ENCODE results near the gene PIERCE2.

The PIERCE2 gene, protein sequence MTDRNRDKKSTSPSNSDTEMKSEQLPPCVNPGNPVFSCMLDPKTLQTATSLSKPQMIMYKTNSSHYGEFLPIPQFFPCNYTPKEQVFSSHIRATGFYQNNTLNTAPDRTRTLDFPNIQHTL

DNA sequence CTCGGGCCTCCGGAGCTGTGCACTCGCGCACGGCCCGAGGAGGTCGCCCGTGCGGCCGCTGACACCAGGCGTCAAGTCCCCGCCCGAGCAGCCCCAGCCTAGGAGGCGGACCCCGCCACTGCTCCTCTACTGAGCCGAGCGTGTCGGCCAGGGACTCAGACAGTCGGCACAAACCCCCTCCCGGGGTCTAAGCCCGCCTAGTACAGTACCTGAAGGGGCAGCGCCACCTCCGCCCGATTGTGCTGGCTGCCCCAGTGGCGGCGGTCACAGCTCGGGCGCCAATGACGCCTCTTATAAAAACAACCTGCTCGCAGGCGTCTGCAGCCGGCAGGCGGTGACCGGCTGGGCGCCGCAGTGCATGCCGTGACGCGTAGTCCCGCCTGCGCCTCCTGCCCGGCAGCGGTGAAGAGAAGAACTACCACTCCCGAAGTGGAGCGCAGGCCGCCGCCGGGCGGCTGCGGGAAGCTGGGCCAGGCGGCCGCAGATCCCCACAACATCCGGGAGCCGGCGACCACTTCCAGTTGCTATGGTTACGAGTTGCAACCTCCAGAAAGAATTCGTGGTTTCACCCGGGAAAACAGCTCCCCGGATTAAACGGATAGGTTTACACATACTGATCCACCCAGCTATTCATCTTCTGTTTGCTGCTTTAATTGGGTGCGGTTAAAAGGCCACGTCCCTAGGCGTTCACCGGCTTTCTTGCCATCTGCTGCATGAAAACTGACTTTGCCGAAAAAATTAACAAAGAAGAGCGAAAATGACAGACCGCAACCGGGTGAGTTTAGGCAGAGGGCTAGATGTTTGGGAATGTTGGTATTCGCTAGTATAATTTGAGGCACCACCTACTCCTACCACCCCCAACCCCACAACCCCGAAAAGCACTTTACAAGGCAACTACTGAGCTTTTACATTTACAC, at the start of gene PIERCE2, which contains the start of gene CCPG1:
Gene PIERCE2 (plus strand): TSS at position 484 of the 917 bp plus-strand sequence. CDS start 274 bp downstream, at position 758.
Gene CCPG1 (minus strand): TSS at position 348 of the 917 bp plus-strand sequence. CDS start 18,935 bp downstream, outside the sequence.
- ChIA-PET POLR2A (ENCODE audit: low non-redundant PET) (interaction anchor here (0.5 kb wide), 2 partner anchors 46 to 78 kb away, joined by 3 to 6 read pairs; no protein-coding TSS in a partner anchor), CTCF (interaction anchor here (0.5 to 1.9 kb wide), 14 partner anchors 9 to 779 kb away, joined by 3 to 8 read pairs (median 3); no protein-coding TSS in a partner anchor)
- DNase-seq (ENCODE audit: low spot score) = peak; percentile 90
- TF ChIP-seq, protein P1, sequence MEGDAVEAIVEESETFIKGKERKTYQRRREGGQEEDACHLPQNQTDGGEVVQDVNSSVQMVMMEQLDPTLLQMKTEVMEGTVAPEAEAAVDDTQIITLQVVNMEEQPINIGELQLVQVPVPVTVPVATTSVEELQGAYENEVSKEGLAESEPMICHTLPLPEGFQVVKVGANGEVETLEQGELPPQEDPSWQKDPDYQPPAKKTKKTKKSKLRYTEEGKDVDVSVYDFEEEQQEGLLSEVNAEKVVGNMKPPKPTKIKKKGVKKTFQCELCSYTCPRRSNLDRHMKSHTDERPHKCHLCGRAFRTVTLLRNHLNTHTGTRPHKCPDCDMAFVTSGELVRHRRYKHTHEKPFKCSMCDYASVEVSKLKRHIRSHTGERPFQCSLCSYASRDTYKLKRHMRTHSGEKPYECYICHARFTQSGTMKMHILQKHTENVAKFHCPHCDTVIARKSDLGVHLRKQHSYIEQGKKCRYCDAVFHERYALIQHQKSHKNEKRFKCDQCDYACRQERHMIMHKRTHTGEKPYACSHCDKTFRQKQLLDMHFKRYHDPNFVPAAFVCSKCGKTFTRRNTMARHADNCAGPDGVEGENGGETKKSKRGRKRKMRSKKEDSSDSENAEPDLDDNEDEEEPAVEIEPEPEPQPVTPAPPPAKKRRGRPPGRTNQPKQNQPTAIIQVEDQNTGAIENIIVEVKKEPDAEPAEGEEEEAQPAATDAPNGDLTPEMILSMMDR (conservative IDR thresholded peaks at IDR 0.05; ENCODE audit: low read depth) = peak; percentile 82
- H3K27ac ChIP-seq = peak within 1 kb of the TSS; percentile 84

DNA sequence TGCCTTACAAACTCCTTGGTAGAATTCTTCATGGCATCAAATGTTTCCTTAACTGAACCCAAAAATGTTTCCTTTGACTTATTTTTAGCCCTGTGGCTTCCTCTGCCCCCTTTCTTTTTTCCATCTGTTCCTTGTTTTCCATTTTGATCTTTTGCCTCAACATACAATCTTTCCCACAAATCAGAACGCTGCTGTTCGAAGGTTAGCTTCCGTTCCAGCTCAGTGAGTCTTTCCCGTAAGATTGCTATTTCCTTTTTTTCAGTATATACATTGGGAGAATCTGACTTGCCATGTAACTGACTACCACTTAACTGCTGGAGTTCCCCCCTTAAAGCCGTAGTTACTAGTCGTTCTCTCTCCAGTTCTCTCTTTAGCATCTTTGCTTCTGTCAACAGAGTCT, 48.0 kb upstream of the PIERCE2 start:
- H3K27ac ChIP-seq = no peak overlapping the region
- TF ChIP-seq, protein P1 (conservative IDR thresholded peaks at IDR 0.05; ENCODE audit: low read depth) = no peak
- CTCF ChIA-PET = no interaction called here
- POLR2A ChIA-PET (ENCODE audit: low non-redundant PET) = no interaction called here
- DNase-seq (ENCODE audit: low spot score) = no peak

DNA sequence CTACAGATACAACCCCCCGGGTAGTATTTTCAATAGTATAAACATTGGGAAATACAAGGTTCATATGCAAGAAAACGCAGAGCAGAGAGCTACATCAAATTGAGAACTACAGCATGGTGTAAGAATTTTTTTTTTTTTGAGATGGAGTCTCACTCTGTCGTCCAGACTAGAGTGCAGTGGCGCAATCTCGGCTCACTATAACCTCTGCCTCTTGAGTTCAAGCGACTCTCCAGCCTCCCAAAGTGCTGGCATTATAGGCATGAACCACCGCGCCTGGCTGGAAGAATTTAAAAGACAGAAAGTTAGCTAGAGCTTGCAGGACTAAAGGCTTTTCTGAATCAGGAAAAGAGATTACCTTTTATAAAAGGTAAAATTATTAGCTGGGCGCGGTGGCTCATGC, 47.2 kb upstream of the PIERCE2 start:
- TF ChIP-seq, protein P1 (conservative IDR thresholded peaks at IDR 0.05; ENCODE audit: low read depth) = no peak
- CTCF ChIA-PET = interaction anchor here (0.6 kb wide), 1 partner anchor 47 kb away, joined by 3 read pairs; the partner anchor contains the start of genes CCPG1 and PIERCE2
- DNase-seq (ENCODE audit: low spot score) = no peak
- POLR2A ChIA-PET (ENCODE audit: low non-redundant PET) = no interaction called here
- no peak overlapping the region for H3K27ac ChIP-seq

DNA sequence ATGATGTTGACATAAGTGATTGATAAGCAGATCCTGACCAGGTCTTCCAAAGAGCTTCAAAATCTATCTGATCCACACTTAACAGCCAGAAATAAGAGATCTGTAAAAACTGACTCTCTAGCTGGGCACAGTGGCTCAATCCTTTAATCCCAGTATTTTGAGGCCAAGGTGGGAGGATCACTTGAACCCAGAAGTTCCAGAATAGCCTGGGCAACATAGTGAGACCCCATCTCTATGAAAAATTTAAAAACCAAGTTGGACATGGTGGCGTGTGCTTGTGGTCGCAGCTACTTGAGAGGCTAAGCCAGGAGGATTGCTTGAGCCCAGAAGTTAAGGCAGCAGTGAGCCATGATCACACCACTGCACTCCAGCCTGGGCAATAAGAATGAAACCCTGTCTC, 45.7 kb upstream of the PIERCE2 start:
- no peak overlapping the region for H3K27ac ChIP-seq
- POLR2A ChIA-PET (ENCODE audit: low non-redundant PET) = interaction anchor here (0.6 kb wide), 1 partner anchor 46 kb away, joined by 3 read pairs; the partner anchor contains the start of genes CCPG1 and PIERCE2
- DNase-seq (ENCODE audit: low spot score) = no peak
- CTCF ChIA-PET = interaction anchor here (0.6 kb wide), 1 partner anchor 1459 kb away, joined by 4 read pairs; no protein-coding TSS in a partner anchor
- TF ChIP-seq, protein P1 (conservative IDR thresholded peaks at IDR 0.05; ENCODE audit: low read depth) = no peak

DNA sequence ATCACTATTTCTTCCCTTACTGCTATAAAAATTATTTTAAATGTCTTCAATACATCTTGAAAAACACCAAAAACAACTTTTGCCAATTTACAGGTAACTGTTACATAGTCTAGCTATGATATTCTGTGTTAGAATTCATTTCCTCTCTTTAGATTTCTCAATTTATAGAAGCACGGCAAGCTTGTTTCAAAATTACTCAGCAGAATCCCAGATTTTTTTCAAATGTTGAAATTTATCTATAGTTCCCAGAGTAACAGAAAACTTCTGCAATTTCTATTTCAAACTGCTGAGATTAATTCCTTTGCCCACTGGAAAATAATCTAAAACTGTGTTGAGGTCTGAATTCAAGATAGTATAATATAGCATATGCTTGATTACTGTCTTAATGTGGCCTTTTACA, 41.3 kb upstream of the PIERCE2 start:
- TF ChIP-seq, protein P1 (conservative IDR thresholded peaks at IDR 0.05; ENCODE audit: low read depth) = no peak
- CTCF ChIA-PET = interaction anchor here (0.8 to 1.0 kb wide), 2 partner anchors 16 to 185 kb away, joined by 4 read pairs; no protein-coding TSS in a partner anchor
- POLR2A ChIA-PET (ENCODE audit: low non-redundant PET) = no interaction called here
- no peak for DNase-seq (ENCODE audit: low spot score)
- no peak overlapping the region for H3K27ac ChIP-seq

Data from RWPE1 (cell line).